HG03521 (cell line): ENCODE results near the gene TMEM259.
"Not testable (repeated sequence)": the region's sequence is repeated elsewhere in the genome, so short reads cannot be mapped to it uniquely, and the experiment has no call there.

Source experiments
- ATAC-seq: cut with Tn5 transposase; IDR thresholded peaks from one replicate; pipeline ENCODE4 v1.9.1; 2021; ENCODE audit warnings: mild to moderate bottlenecking, moderate library complexity; ENCODE audit not compliant: unreplicated experiment

TMEM259 gene

GRCh38 chr19:1040476-1041271 is 19.8 kb upstream of the TMEM259 start:
- peak; percentile 35 for ATAC-seq

GRCh38 chr19:1039646-1040475 is 18.9 kb upstream of the TMEM259 start, which contains the start of gene ABCA7:
ABCA7 (plus strand) TSS chr19:1040107; CDS start chr19:1041362, 1,255 bp downstream.
- peak; percentile 67 for ATAC-seq

GRCh38 chr19:1038978-1039645 is 18.2 kb upstream of the TMEM259 start:
- no peak for ATAC-seq

- ATAC-seq = no peak
Measured at GRCh38 chr19:1037621-1038064, 16.7 kb upstream of the TMEM259 start.

GRCh38 chr19:1035998-1036621 is 15.2 kb upstream of the TMEM259 start:
- ATAC-seq = no peak

GRCh38 chr19:1032264-1032867 is 11.4 kb upstream of the TMEM259 start:
- no peak for ATAC-seq

GRCh38 chr19:1028062-1028926 is 7.4 kb upstream of the TMEM259 start:
- no peak for ATAC-seq

GRCh38 chr19:1027650-1028061 is 6.7 kb upstream of the TMEM259 start:
- ATAC-seq = no peak

GRCh38 chr19:1026783-1027649 is 6.1 kb upstream of the TMEM259 start:
- no peak for ATAC-seq

GRCh38 chr19:1025960-1026782 is 5.2 kb upstream of the TMEM259 start, which contains the start of gene CNN2:
CNN2 (plus strand) TSS chr19:1026608; CDS start chr19:1026662, 54 bp downstream.
- no peak for ATAC-seq

- not testable (repeated sequence) for ATAC-seq
Measured at GRCh38 chr19:1025080-1025479, 4.2 kb upstream of the TMEM259 start.

GRCh38 chr19:1023883-1024188 is 2.9 kb upstream of the TMEM259 start:
- not testable (repeated sequence) for ATAC-seq

- ATAC-seq = no peak
Measured at GRCh38 chr19:1019980-1020867, 699 bp downstream of the TMEM259 start.

- ATAC-seq = no peak
Measured at GRCh38 chr19:1019616-1019961, 1.3 kb downstream of the TMEM259 start.

- ATAC-seq = no peak
Measured at GRCh38 chr19:1018932-1019615, 1.8 kb downstream of the TMEM259 start.

- no peak for ATAC-seq
Measured at GRCh38 chr19:1018393-1018792, 2.5 kb downstream of the TMEM259 start.
